Sigmoid colon (tissue), 7 donors: Measurements from ENCODE around the gene TSPAN5. TPM values are rescaled to one million over a fixed set of nuclear protein-coding genes. Genes with fewer than 3 reads are reported as not detected.

Experiments
- DNase-seq: peaks from one replicate; pipeline ENCODE4 v3.0.0-alpha.2; 2019
- H3K27ac ChIP-seq, 4 donors: fragments of 200-600 bp; sonication (generic); one replicate each; pipeline ENCODE4 v1.5.1; 2016 to 2019; ENCODE audit warnings: mild to moderate bottlenecking in 1 of 4
- H3K27me3 ChIP-seq, 3 donors: fragments of 200-600 bp; sonication (generic); one replicate each; pipeline ENCODE4 v1.5.1; 2019; ENCODE audit warnings: mild to moderate bottlenecking in 1 of 3
- H3K36me3 ChIP-seq, 4 donors: fragments of 200-600 bp; sonication (generic); one replicate each; pipeline ENCODE4 v1.5.1; 2016 to 2019
- H3K4me1 ChIP-seq, 4 donors: fragments of 200-600 bp; sonication (generic); one replicate each; pipeline ENCODE4 v1.5.1; 2017 to 2019
- H3K4me3 ChIP-seq, 4 donors: fragments of 200-600 bp; sonication (generic); one replicate each; pipeline ENCODE4 v1.5.1; 2017 to 2019; ENCODE audit warnings: mild to moderate bottlenecking in 2 of 4, moderate library complexity in 1 of 4
- H3K9me3 ChIP-seq, 4 donors: fragments of 200-600 bp in 3 of 4; sonication (generic) in 3 of 4; one replicate each; pipeline versions ENCODE4 v1.5.1 to v1.6.1; 2013 to 2019
- CTCF ChIP-seq, 4 experiments: fragments of 450-650 bp in 3 of 4; fragments of 200-600 bp in 1 of 4; IDR thresholded peaks; one replicate each; pipeline ENCODE4 v1.5.1; 2016 to 2019; ENCODE audit warnings: antibody characterized with exemption in 4 of 4, mild to moderate bottlenecking in 3 of 4, moderate library complexity in 2 of 4
- EP300 ChIP-seq, 4 donors: sonication (generic); formaldehyde crosslinking; IDR thresholded peaks; one replicate each; pipeline ENCODE4 v1.6.1; 2017; ENCODE audit warnings: antibody characterized with exemption in 4 of 4
- POLR2A ChIP-seq, 2 donors: fragments of 450-650 bp; IDR thresholded peaks; one replicate each; pipeline ENCODE4 v1.6.1; 2016; ENCODE audit warnings: antibody characterized with exemption in 2 of 2, mild to moderate bottlenecking in 2 of 2, moderate library complexity in 2 of 2
- POLR2AphosphoS5 ChIP-seq, 4 donors: sonication (generic); formaldehyde crosslinking; IDR thresholded peaks; one replicate each; pipeline ENCODE4 v1.6.1; 2017; ENCODE audit warnings: antibody characterized with exemption in 4 of 4
- WGBS, 2 donors: extraction: QIAGEN DNeasy Blood & Tissue Kit; methylation state at CpG; one replicate each; pipeline ENCODE4 v1.1.7; 2013; 5-methylcytosine and 5-hydroxymethylcytosine counted together
- intact Hi-C: fragments of 100-400 bp; cut with DNase I; formaldehyde crosslinking; loops from one replicate; pipeline ENCODE4 v1.15.1; 2023
- polyA plus RNA-seq, 3 donors: library from polyadenylated mRNA; stranded (reverse); fragments of 200-250 nt; gene quantifications; one replicate each; pipeline ENCODE4 v1.2.3, GENCODE V29; 2013
- total RNA-seq, 4 donors: library from RNA; depleted of rRNA; stranded (reverse); fragments of >200 nt; gene quantifications; one replicate each; pipeline ENCODE4 v1.1.0, GENCODE V29; 2016
- donor health status: healthy with polysubstance abuse.
- donor health status: Bipolar disorder and iron deficiency.
- donor health status: healthy.

TSPAN5 gene
- total and polyA plus RNA-seq, 7 donors = 1.2 to 18.6 (median 11.2) TPM

- H3K4me1 ChIP-seq = peaks cover 0 to 70% (median 39%) of the 10 kb centered on the region in 4 donors
- no peaks in the 10 kb centered on the region for H3K27me3 ChIP-seq
- TF ChIP-seq POLR2A (IDR thresholded peaks at IDR 0.05) (no peak), CTCF (IDR thresholded peaks at IDR 0.05) (no peak), POLR2AphosphoS5 (IDR thresholded peaks at IDR 0.05) (no peak), EP300 (IDR thresholded peaks at IDR 0.05) (no peak)
- no peaks in the 10 kb centered on the region for H3K9me3 ChIP-seq
- H3K27ac ChIP-seq = no peak overlapping the region
- no peak for DNase-seq
- H3K4me3 ChIP-seq = no peak overlapping the region
- WGBS, 2 donors = 87 to 90% methylated on average over 5 of the region's 5 CpGs
- intact Hi-C loops = no loop called here
- H3K36me3 ChIP-seq = no peaks in the 10 kb centered on the region
Measured at GRCh38 chr4:98570151-98570797, 88.1 kb downstream of the TSPAN5 start.

GRCh38 chr4:98568941-98569663 is 89.3 kb downstream of the TSPAN5 start:
- Histone ChIP-seq H3K36me3 (no peaks in the 10 kb centered on the region), H3K4me3 (no peak overlapping the region), H3K27ac (peak overlapping the region in 3 of 4 donors; percentile 15 to 57 (median 32)), H3K9me3 (no peaks in the 10 kb centered on the region), H3K27me3 (no peaks in the 10 kb centered on the region), H3K4me1 (peaks cover 0 to 66% (median 34%) of the 10 kb centered on the region in 4 donors)
- intact Hi-C loops = loop anchor here (5.0 kb wide), 1 partner anchor 88 kb away; the partner anchor contains the start of gene TSPAN5
- 63 to 77% methylated on average over 7 of the region's 7 CpGs for WGBS, 2 donors
- no peak for DNase-seq
- TF ChIP-seq POLR2AphosphoS5 (IDR thresholded peaks at IDR 0.05) (no peak), CTCF (IDR thresholded peaks at IDR 0.05) (no peak), EP300 (IDR thresholded peaks at IDR 0.05) (no peak), POLR2A (IDR thresholded peaks at IDR 0.05) (no peak)

GRCh38 chr4:98567611-98568010 is 90.8 kb downstream of the TSPAN5 start:
- WGBS, 2 donors = 91 to 94% methylated on average over 7 of the region's 7 CpGs
- Histone ChIP-seq H3K4me3 (no peak overlapping the region), H3K36me3 (no peaks in the 10 kb centered on the region), H3K27me3 (no peaks in the 10 kb centered on the region), H3K4me1 (peaks cover 0 to 54% (median 25%) of the 10 kb centered on the region in 4 donors), H3K9me3 (no peaks in the 10 kb centered on the region), H3K27ac (peak overlapping the region in 2 of 4 donors; percentile 71 to 80)
- intact Hi-C loops = loop anchor here (5.0 kb wide), 1 partner anchor 90 kb away; the partner anchor contains the start of gene TSPAN5
- TF ChIP-seq POLR2A (IDR thresholded peaks at IDR 0.05) = no peak
- TF ChIP-seq EP300 (IDR thresholded peaks at IDR 0.05) = no peak
- no peak for TF ChIP-seq POLR2AphosphoS5 (IDR thresholded peaks at IDR 0.05)
- TF ChIP-seq CTCF (IDR thresholded peaks at IDR 0.05) = no peak
- DNase-seq = no peak

GRCh38 chr4:98566361-98567008 is 91.9 kb downstream of the TSPAN5 start:
- TF ChIP-seq CTCF (IDR thresholded peaks at IDR 0.05) = no peak
- no peak for TF ChIP-seq POLR2AphosphoS5 (IDR thresholded peaks at IDR 0.05)
- TF ChIP-seq EP300 (IDR thresholded peaks at IDR 0.05) = no peak
- no peak for TF ChIP-seq POLR2A (IDR thresholded peaks at IDR 0.05)
- no peaks in the 10 kb centered on the region for H3K9me3 ChIP-seq
- H3K27me3 ChIP-seq = no peaks in the 10 kb centered on the region
- no peak overlapping the region for H3K4me3 ChIP-seq
- peak overlapping the region; percentile 12 to 80 (median 68) for H3K27ac ChIP-seq
- WGBS, 2 donors = 83 to 88% methylated on average over 11 of the region's 11 CpGs
- intact Hi-C loops = loop anchor here (5.0 kb wide), 1 partner anchor 91 kb away; the partner anchor contains the start of gene TSPAN5
- H3K36me3 ChIP-seq = no peaks in the 10 kb centered on the region
- H3K4me1 ChIP-seq = peaks cover 0 to 48% (median 24%) of the 10 kb centered on the region in 4 donors
- DNase-seq = peak; percentile 66
